CD14-positive monocyte (primary cell): ENCODE measurements around the gene IFT74. TPM values are rescaled to one million over a fixed set of nuclear protein-coding genes. Genes with fewer than 3 reads are reported as not detected.
A peak's percentile ranks its signal among the peaks of the same experiment; 100 is the strongest.

Experiments
- DNase-seq, 3 donors: peaks; one replicate each; pipeline ENCODE4 v3.0.0-alpha.2; 2011 to 2022
- H2AFZ ChIP-seq: 2 replicates; pipeline ENCODE4 v1.6.0; 2012; ENCODE audit warnings: mild to moderate bottlenecking, low read depth, low read length, inconsistent platforms; ENCODE audit not compliant: insufficient read depth, poor library complexity, severe bottlenecking
- H3K27ac ChIP-seq, 2 donors: 1 replicate in 1 of 2; 2 replicates in 1 of 2; pipeline ENCODE4 v1.5.1; 2012 to 2013; ENCODE audit warnings: low read length in 2 of 2, control low read depth in 1 of 2, inconsistent platforms in 1 of 2, low read depth in 1 of 2, mild to moderate bottlenecking in 1 of 2
- H3K27me3 ChIP-seq, 2 donors: one replicate each; pipeline versions ENCODE4 v1.6.0 to v1.6.1; 2011 to 2013; ENCODE audit warnings: low read length in 2 of 2; ENCODE audit not compliant: control insufficient read depth in 2 of 2, insufficient read depth in 2 of 2
- H3K36me3 ChIP-seq, 2 donors: replicated peaks in 1 of 2; 1 replicate in 1 of 2; 2 replicates in 1 of 2; pipeline versions ENCODE4 v1.5.1 to v1.6.1; 2012 to 2013; ENCODE audit warnings: low read length in 2 of 2, control low read depth in 1 of 2, inconsistent platforms in 1 of 2, mild to moderate bottlenecking in 1 of 2; ENCODE audit not compliant: insufficient read depth in 2 of 2, control insufficient read depth in 1 of 2
- H3K4me1 ChIP-seq, 2 donors: 1 replicate in 1 of 2; 2 replicates in 1 of 2; pipeline versions ENCODE4 v1.5.1 to v1.6.1; 2012 to 2013; ENCODE audit warnings: low read length in 2 of 2, control low read depth in 1 of 2, inconsistent platforms in 1 of 2, mild to moderate bottlenecking in 1 of 2, moderate library complexity in 1 of 2; ENCODE audit not compliant: insufficient read depth in 2 of 2, control insufficient read depth in 1 of 2
- H3K4me2 ChIP-seq: replicated peaks from 2 replicates; pipeline ENCODE3; 2012; ENCODE audit warnings: low read length, moderate library complexity, mild to moderate bottlenecking; ENCODE audit not compliant: poor library complexity, severe bottlenecking; ENCODE audit errors: extremely low read depth
- H3K4me3 ChIP-seq, 3 experiments: fragments of 200-600 bp in 1 of 3; sonication (generic) in 1 of 3; replicated peaks in 1 of 3; 1 replicate in 2 of 3; 2 replicates in 1 of 3; pipeline ENCODE4 v1.5.1; 2011 to 2013; ENCODE audit warnings: low read length in 3 of 3, mild to moderate bottlenecking in 3 of 3, control low read depth in 2 of 3, low read depth in 2 of 3, inconsistent platforms in 1 of 3, moderate library complexity in 1 of 3
- H3K79me2 ChIP-seq: 2 replicates; pipeline ENCODE4 v1.6.0; 2012; ENCODE audit warnings: mild to moderate bottlenecking, control low read depth, inconsistent platforms, low read length, moderate library complexity; ENCODE audit not compliant: insufficient read depth
- H3K9ac ChIP-seq: 2 replicates; pipeline ENCODE4 v1.6.0; 2017; ENCODE audit warnings: low read length, mild to moderate bottlenecking; ENCODE audit not compliant: insufficient read depth, poor library complexity, severe bottlenecking
- H3K9me3 ChIP-seq, 2 donors: replicated peaks in 1 of 2; 1 replicate in 1 of 2; 2 replicates in 1 of 2; pipeline versions ENCODE4 v1.5.1 to v1.6.1; 2012 to 2013; ENCODE audit warnings: low read length in 2 of 2, control low read depth in 1 of 2; ENCODE audit not compliant: control insufficient read depth in 1 of 2, insufficient read depth in 1 of 2
- H4K20me1 ChIP-seq: 2 replicates; pipeline ENCODE4 v1.6.0; 2012; ENCODE audit warnings: mild to moderate bottlenecking, low read length, control low read depth, moderate library complexity; ENCODE audit not compliant: insufficient read depth
- H3K27ac Mint-ChIP-seq, 7 donors: one replicate each; pipeline ENCODE4 v1.8.0; 2020; ENCODE audit warnings: mild to moderate bottlenecking in 7 of 7, mixed read lengths in 7 of 7, moderate library complexity in 6 of 7, inconsistent platforms in 2 of 7
- H3K27me3 Mint-ChIP-seq, 3 donors: one replicate each; pipeline ENCODE4 v1.8.0; 2021 to 2022; ENCODE audit warnings: low read depth in 3 of 3, mild to moderate bottlenecking in 3 of 3, mixed read lengths in 3 of 3, moderate library complexity in 3 of 3, inconsistent platforms in 1 of 3
- H3K36me3 Mint-ChIP-seq, 2 donors: one replicate each; pipeline ENCODE4 v1.8.0; 2020; ENCODE audit warnings: mixed read lengths in 2 of 2, inconsistent platforms in 1 of 2, mild to moderate bottlenecking in 1 of 2
- H3K4me1 Mint-ChIP-seq: one replicate; pipeline ENCODE4 v1.8.0; 2020; ENCODE audit warnings: mild to moderate bottlenecking, mixed read lengths
- H3K4me3 Mint-ChIP-seq, 2 donors: one replicate each; pipeline ENCODE4 v1.8.0; 2020; ENCODE audit warnings: mild to moderate bottlenecking in 2 of 2, mixed read lengths in 2 of 2, moderate library complexity in 1 of 2
- H3K9me3 Mint-ChIP-seq, 7 donors: one replicate each; pipeline ENCODE4 v1.8.0; 2020 to 2022; ENCODE audit warnings: mixed read lengths in 7 of 7, mild to moderate bottlenecking in 6 of 7, moderate library complexity in 6 of 7, inconsistent platforms in 2 of 7
- WGBS: methylation state at CpG from one replicate; pipeline ENCODE4 v1.1.5; 2013; ENCODE audit warnings: missing lambda C conversion rate; ENCODE audit not compliant: insufficient coverage; 5-methylcytosine and 5-hydroxymethylcytosine counted together
- intact Hi-C, 2 donors: fragments of 100-400 bp; cut with micrococcal nuclease; formaldehyde crosslinking; loops; one replicate each; pipeline versions ENCODE4 v1.15.0 to v1.15.1; 2023
- polyA plus RNA-seq, 3 donors: library from polyadenylated mRNA; depleted of rRNA in 1 of 3; unstranded in 2 of 3; stranded (reverse) in 1 of 3; fragments of 300-500 nt in 2 of 3; fragments of >200 nt in 1 of 3; fragmentation: Illumina TruSeq in 2 of 3; gene quantifications; 1 replicate in 2 of 3; 2 replicates in 1 of 3; pipeline ENCODE4 v1.2.3, GENCODE V29; 2012 to 2021
- TF ChIP-seq, protein P1 (sequence below): fragments of 200-600 bp; IDR thresholded peaks from one replicate; pipeline ENCODE4 v1.8.0; 2022; ENCODE audit warnings: antibody characterized with exemption, mild to moderate bottlenecking

The IFT74 gene
- polyA plus RNA-seq, 3 donors, result 2.6 to 6.0 (median 3.7) TPM

GRCh38 chr9:27078685-27079084 is 122.5 kb downstream of the IFT74 start:
- no peaks in the 10 kb centered on the region for H3K79me2 ChIP-seq
- H3K4me3 ChIP-seq, result no peak overlapping the region
- H4K20me1 ChIP-seq, result no peaks in the 10 kb centered on the region
- no peaks in the 10 kb centered on the region for H3K27me3 ChIP-seq
- no peaks in the 10 kb centered on the region for H3K4me1 Mint-ChIP-seq
- no peak for DNase-seq
- H3K4me3 Mint-ChIP-seq, result no peak overlapping the region
- intact Hi-C loops, result no loop called here
- WGBS, result no CpG with 5 or more reads among the region's 1 CpG
- no peaks in the 10 kb centered on the region for H3K9me3 ChIP-seq
- no peak overlapping the region for H2AFZ ChIP-seq
- H3K36me3 Mint-ChIP-seq, result peaks cover 0 to 4% of the 10 kb centered on the region in 2 donors
- peak overlapping the region in 1 of 7 donors; percentile 26 for H3K27ac Mint-ChIP-seq
- H3K27ac ChIP-seq, result no peak overlapping the region
- no peak overlapping the region for H3K9ac ChIP-seq
- H3K9me3 Mint-ChIP-seq, result peaks cover 0 to 2% (median 0%) of the 10 kb centered on the region in 7 donors
- H3K27me3 Mint-ChIP-seq, result no peaks in the 10 kb centered on the region
- no peaks in the 10 kb centered on the region for H3K36me3 ChIP-seq
- no peaks in the 10 kb centered on the region for H3K4me1 ChIP-seq
- TF ChIP-seq, protein P1, sequence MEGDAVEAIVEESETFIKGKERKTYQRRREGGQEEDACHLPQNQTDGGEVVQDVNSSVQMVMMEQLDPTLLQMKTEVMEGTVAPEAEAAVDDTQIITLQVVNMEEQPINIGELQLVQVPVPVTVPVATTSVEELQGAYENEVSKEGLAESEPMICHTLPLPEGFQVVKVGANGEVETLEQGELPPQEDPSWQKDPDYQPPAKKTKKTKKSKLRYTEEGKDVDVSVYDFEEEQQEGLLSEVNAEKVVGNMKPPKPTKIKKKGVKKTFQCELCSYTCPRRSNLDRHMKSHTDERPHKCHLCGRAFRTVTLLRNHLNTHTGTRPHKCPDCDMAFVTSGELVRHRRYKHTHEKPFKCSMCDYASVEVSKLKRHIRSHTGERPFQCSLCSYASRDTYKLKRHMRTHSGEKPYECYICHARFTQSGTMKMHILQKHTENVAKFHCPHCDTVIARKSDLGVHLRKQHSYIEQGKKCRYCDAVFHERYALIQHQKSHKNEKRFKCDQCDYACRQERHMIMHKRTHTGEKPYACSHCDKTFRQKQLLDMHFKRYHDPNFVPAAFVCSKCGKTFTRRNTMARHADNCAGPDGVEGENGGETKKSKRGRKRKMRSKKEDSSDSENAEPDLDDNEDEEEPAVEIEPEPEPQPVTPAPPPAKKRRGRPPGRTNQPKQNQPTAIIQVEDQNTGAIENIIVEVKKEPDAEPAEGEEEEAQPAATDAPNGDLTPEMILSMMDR, result no peak
- no peak overlapping the region for H3K4me2 ChIP-seq

DNA sequence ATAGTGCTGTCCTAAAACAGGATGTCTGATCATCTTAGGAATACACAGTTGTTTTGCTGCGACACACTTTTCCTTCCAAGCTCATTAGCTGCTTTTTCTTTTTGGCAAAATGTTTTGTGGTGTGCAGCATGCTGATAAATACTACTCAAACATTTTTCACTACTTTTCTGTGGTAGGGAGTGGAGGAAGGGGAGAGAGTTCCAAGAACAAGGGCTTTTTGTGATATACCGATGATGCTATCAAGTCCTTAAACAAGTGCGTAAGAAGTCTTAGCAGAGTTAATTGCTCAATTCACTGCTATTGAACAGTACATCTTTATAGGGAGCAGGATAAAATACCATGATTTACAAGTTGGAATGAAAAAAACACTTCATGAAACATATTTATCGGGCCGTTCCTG is 129.2 kb downstream of the IFT74 start:
- H3K9me3 ChIP-seq, result no peaks in the 10 kb centered on the region
- peak overlapping the region in 1 of 7 donors; percentile 25 for H3K27ac Mint-ChIP-seq
- peaks cover 0 to 2% (median 0%) of the 10 kb centered on the region in 7 donors for H3K9me3 Mint-ChIP-seq
- H3K36me3 ChIP-seq, result no peaks in the 10 kb centered on the region
- no CpG with 5 or more reads among the region's 5 CpGs for WGBS
- H3K9ac ChIP-seq, result no peak overlapping the region
- TF ChIP-seq, protein P1, result no peak
- no peak overlapping the region for H2AFZ ChIP-seq
- no peak overlapping the region for H3K4me3 ChIP-seq
- H3K4me2 ChIP-seq, result no peak overlapping the region
- no peaks in the 10 kb centered on the region for H3K27me3 ChIP-seq
- no peak overlapping the region for H3K27ac ChIP-seq
- peaks cover 0 to 2% (median 0%) of the 10 kb centered on the region in 3 donors for H3K27me3 Mint-ChIP-seq
- H3K4me1 Mint-ChIP-seq, result no peaks in the 10 kb centered on the region
- H3K36me3 Mint-ChIP-seq, result no peaks in the 10 kb centered on the region
- no peaks in the 10 kb centered on the region for H3K4me1 ChIP-seq
- H3K4me3 Mint-ChIP-seq, result no peak overlapping the region
- intact Hi-C loops, result no loop called here
- no peak for DNase-seq
- H3K79me2 ChIP-seq, result no peaks in the 10 kb centered on the region
- H4K20me1 ChIP-seq, result no peaks in the 10 kb centered on the region
